Adipose tissue (tissue), 3 donors: Measurements from ENCODE around the gene AIP. TPM values are rescaled to one million over a fixed set of nuclear protein-coding genes. Genes with fewer than 3 reads are reported as not detected.
A peak's percentile ranks its signal among the peaks of the same experiment; 100 is the strongest.
"Not testable (repeated sequence)": the region's sequence is repeated elsewhere in the genome, so short reads cannot be mapped to it uniquely, and the experiment has no call there.

Source experiments
- H3K27ac ChIP-seq: one replicate; pipeline ENCODE4 v1.5.1; 2013; ENCODE audit warnings: low read depth, low read length
- WGBS, 3 donors: extraction: QIAGEN DNeasy Blood & Tissue Kit; methylation state at CpG; one replicate each; pipeline ENCODE4 v1.1.7; 2013; 5-methylcytosine and 5-hydroxymethylcytosine counted together
- polyA plus RNA-seq, 3 donors: library from polyadenylated mRNA; stranded (reverse); fragments of 200-250 nt; gene quantifications; one replicate each; pipeline ENCODE4 v1.2.3, GENCODE V29; 2013
- donor health status: healthy with polysubstance abuse.
- donor health status: Bipolar disorder and iron deficiency.
- donor health status: healthy.

AIP gene
- polyA plus RNA-seq, 3 donors, result 52.0 to 93.9 (median 58.1) TPM

DNA sequence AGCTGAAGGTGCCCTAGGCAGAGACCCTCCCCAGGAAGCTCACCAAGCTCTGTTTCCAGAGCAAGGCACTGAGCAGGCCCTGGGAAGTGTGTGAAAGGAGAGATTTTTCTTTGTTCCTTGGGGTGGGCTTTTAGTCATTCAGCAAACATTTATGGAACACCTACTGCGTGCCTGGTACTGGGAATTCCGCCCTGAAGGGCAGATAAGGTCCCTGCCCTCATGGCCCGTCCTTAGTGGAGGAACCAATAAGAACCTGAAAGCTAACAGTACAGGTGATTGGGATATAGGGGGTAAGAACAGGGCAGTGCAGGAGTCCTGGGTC, 17.7 kb upstream of the AIP start:
- no peak overlapping the region for H3K27ac ChIP-seq
- 34 to 79% (median 73%) methylated on average over 3 of the region's 3 CpGs for WGBS, 3 donors

DNA sequence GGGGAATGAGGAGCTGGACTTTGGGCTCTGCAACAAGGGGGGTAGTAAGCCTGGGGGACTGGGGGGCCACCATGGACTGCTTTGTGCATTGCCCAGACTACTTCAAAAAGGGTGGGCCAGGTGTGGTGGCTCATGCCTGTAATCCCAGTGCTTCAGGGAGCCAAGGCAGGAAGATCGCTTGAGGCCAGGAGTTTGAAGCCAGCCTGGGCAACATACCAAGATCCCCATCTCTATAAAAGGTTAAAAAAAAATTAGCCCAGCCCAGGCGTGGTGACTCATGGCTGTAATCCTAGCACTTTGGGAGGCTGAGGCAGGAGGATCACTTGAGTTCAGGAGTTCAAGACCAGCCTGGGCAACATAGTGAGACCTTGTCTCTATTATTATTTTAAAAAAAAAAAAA, 17.3 kb upstream of the AIP start:
- not testable (repeated sequence) for H3K27ac ChIP-seq
- WGBS, 3 donors, result 48 to 76% (median 63%) methylated on average over 2 of the region's 2 CpGs

DNA sequence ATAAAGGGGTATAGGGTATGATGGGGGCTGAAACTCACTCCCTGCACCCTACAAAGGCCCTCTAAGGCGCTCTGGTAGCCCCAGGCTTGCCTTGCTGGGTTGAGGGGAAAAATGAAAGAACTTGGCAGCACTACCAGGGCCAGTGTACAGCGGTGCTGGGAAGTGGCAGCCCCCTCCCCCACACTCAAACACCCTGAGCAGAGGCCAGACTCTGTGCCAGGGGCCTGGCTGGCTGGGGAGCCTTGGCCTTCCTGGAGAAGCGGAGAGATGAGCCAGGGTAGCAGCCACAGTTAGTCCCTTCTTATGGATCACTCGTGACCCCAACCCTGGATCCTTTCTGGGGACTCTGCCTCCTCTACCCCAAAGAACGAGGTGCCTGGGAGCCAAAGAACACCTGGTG, 16.5 kb upstream of the AIP start:
- 72 to 88% (median 81%) methylated on average over 5 of the region's 5 CpGs for WGBS, 3 donors
- H3K27ac ChIP-seq, result no peak overlapping the region

DNA sequence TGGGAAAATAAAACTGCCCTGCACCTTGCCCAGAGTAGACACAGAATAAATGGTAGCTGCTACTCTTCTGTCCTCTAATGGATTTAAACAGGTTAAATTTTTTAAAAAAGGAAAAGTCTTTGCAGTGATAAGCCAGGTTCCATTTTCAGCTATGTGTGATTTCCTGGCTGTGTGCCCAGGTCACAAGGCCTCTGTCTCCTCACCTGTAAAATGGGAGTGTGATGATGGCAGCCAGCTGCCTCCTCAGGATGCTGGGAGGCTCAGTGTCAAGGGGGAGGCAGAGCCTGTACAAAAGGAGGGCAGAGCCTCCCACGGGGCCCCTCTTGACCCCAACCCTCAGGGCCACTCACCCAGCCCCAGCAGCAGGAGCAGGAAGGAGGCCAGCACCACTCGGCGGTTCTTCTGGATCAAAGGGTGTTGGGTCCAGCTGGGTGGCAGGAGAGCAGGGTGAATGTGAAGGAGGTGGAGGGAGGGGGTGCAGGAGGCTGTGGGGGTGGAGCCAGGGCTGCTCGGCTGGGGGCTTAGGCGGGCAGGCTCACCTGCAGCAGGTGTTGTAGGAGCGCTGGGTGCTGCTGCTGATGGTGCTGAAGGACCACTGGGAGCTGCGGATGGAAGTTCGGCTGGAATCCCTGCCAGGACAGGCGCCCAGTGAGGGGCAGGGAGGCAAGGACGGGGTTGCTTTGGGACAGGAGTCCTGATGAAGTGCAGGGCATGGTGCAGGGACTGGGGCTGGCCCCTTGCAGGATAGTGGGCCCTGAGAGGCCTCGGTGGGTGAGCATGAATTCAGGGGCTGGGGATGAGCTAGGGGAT, 15.7 kb upstream of the AIP start:
- H3K27ac ChIP-seq, result no peak overlapping the region
- 38 to 82% (median 71%) methylated on average over 11 of the region's 11 CpGs for WGBS, 3 donors

DNA sequence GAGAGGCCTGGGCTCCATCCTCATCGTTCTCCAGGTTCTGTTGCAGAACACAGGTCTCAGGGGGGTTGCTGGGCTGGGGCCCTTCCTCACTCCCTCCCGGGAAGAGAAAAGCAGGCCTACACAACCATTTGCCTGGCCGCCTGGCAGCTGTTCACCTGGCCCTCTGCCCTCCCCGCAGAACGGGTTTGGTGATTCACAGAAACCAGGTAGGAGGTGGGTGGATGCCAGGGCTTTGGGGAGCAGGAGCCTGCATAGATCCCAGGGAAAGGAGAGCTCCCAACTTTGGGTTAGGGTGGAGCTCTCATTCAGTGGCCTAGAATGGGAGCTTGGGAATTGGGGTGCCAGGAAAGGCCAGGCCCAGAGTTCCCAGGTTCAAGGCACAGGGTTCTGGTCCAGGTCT, 14.8 kb upstream of the AIP start:
- no peak overlapping the region for H3K27ac ChIP-seq
- 14 to 34% (median 31%) methylated on average over 5 of the region's 5 CpGs for WGBS, 3 donors

DNA sequence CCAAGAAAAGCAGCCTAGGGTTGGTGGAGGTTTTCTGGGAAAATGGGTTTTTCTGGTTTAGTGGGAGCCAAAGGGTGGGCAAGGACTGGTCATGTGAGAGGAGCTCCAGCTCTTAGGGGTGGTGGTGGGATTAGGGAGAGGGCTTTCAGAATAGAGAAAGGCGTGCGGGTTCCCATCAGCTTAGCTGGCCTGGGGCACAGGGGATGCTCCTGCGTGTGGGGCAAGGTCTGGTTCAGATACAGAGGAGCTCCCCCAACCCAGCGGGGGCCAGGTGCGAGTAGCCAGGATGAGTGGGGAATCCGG, 14.4 kb upstream of the AIP start:
- H3K27ac ChIP-seq, result no peak overlapping the region
- 0 to 4% (median 2%) methylated on average over 4 to 6 of the region's 6 CpGs for WGBS, 3 donors

DNA sequence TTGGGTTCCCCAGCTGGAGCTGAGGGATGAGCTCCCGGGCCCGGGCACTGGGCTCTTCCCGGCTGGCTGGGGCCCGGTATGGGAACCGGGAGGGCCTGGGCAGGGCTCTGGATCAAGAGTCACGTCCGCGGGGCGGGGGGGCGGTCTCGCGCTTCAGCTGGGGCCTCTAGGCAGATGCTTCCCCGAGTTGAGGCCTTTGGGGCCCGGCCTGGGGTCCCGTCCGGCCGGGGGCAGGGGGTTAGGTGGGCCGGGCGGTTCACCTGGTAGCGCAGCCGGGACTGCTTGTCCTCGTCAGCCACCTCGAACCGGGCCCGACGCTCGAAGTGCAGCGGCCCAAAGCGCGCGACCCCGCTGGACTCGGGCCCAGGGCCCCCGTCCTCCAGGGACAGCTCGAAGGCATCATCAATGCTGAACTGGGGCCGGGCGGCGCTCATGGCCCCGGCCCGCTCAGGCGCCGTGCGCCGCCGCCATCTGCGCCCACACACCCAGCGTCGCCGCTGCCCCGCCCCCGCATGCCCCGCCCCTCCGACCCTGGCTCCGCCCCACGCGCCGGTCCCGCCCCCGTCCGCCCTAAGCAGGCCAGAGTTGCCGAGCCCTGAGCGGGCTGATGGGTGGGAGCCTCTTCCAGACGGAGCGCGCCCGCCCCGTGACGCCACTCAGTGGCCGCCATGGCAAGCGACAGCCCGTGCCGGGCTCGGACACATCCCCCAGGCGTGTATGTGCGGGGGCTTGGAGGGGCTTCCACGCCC, 13.9 kb upstream of the AIP start, which contains the start of gene TMEM134:
TSS of gene TMEM134 (minus strand) at position 493 of the 749 bp plus-strand sequence. CDS start at position 434, 59 bp downstream.
- peak within 1 kb of the TSS; percentile 60 for H3K27ac ChIP-seq
- WGBS, 3 donors, result 0 to 1% (median 1%) methylated on average over 55 to 76 of the region's 76 CpGs

DNA sequence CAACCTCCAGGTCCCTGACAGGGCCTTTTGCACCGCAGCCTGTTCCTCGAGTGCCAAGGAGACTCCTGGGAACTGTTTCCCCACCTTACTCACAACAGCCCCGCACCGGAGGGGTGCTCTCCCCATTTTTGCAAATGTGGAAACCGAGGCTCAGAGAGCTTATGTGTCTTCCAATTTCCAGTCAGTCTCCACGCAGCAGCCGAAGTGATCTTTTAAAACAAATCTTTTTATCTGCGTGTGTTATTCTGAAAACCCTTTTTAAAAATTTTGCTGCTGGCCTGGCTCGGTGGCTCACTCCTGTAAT, 13.4 kb upstream of the AIP start:
- WGBS, 3 donors, result 9 to 12% (median 10%) methylated on average over 9 of the region's 9 CpGs
- peak overlapping the region; percentile 60 for H3K27ac ChIP-seq

DNA sequence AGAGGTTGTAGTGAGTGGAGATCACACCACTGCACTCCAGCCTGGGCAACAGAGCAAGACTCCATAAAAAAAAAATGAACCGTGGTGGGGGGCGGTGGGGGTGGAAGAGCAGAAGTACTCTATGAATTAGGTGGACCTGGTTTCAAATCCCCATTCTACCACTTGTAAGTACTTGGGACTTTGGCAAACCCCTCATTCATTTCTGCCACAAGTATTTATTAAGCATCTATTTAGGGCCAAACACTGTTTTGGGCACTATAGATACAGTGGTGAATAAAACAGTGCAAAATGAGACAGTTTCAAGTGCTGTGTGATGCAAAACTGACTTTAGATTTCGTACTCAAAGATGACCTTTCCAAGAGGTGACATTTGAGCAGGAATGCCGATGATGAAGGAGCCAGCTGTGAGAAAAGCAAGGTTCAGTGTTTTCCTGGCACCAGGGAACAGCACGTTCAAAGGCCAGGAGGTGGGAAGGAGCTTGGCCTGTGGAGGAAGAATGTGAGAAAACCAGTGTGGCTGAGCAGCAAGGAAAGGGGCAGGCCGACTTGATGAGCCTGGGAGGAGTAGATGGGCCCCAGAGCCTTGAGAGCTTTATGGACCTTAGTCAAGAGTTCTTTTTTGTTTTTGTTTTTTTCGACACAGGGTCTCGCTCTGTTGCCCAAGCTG, 12.4 kb upstream of the AIP start:
- WGBS, 3 donors, result 83 to 87% (median 85%) methylated on average over 8 of the region's 8 CpGs

DNA sequence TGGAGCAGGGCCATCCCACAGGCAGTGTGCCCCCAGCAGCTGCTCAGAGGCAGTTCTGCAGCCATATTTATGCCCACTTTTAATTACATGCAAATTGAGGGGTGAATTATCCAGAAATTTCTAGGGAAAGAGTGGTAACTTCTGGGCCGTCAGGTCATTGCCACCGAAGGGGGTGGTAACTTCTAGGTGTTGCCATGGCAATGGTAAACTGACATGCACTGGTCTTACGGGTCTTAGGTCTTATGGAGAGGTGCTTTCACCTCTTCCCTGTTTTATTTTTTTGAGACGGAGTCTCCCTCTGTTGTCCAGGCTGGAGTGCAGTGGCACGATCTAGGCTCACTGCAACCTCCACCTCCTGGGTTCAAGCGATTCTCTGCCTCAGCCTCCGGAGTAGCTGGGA, 9.9 kb upstream of the AIP start:
- H3K27ac ChIP-seq, result no peak overlapping the region
- 80 to 83% (median 82%) methylated on average over 7 of the region's 7 CpGs for WGBS, 3 donors

More for the DNA sequence above, 12.4 kb upstream of the AIP start:
- H3K27ac ChIP-seq, result no peak overlapping the region

DNA sequence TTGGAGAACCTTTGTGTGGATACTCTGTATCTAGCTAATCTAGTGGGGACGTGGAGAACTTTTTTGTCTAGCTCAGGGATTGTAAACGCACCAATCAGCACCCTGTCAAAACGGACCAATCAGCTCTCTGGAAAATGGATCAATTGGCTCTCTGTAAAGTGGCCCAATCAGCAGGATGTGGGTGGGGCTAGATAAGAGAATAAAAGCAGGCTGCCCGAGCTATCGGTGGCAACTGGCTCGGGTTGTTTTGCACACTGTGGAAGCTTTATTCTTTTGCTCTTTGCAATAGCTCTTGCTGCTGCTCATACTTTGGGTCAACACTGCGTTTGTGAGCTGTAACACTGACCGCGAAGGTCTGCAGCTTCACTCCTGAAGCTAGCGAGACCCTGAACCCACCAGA, 6.1 kb upstream of the AIP start:
- 69 to 87% (median 85%) methylated on average over 10 of the region's 10 CpGs for WGBS, 3 donors
- not testable (repeated sequence) for H3K27ac ChIP-seq

DNA sequence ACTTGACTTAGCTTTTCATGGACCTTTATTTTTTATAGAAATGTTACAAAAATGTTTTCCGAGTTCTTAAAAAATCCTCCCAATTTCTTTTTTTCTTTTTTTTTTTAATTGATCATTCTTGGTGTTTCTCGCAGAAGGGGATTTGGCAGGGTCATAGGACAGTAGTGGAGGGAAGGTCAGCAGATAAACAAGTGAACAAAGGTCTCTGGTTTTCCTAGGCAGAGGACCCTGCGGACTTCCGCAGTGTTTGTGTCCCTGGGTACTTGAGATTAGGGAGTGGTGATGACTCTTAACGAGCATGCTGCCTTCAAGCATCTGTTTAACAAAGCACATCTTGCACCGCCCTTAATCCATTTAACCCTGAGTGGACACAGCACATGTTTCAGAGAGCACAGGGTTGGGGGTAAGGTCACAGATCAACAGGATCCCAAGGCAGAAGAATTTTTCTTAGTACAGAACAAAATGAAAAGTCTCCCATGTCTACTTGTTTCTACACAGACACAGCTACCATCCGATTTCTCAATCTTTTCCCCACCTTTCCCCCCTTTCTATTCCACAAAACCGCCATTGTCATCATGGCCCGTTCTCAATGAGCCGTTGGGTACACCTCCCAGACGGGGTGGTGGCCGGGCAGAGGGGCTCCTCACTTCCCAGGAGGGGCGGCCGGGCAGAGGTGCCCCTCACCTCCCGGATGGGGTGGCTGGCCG, 5.3 kb upstream of the AIP start:
- H3K27ac ChIP-seq, result not testable (repeated sequence)
- 81 to 84% (median 82%) methylated on average over 12 of the region's 16 CpGs for WGBS, 3 donors

DNA sequence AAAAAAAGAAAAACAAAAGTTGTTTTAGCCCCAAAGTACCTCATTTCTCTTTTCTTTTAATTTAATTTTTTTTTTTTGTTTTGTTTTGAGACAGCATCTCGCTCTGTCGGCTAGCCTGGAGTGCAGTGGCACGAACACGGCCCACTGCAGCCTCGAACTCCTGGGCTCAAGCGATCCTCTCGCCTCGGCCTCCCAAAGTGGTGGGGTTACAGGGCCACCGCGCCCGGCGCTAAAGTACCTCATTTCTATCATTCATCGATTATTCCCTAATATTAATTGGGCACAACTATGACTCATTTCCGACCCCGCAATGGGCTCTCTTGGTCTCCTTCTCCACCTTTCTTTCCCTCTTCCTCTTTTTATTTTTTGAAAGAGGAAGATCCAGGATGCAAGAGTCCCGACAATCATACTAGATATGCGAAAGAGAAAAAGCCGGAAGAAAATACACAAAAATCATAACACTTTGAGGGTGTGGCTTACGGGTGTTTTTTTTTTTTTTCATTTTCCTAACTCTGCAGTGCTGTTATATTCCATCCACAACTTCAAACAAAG, 475 bp upstream of the AIP start:
- 38 to 43% (median 38%) methylated on average over 19 of the region's 19 CpGs for WGBS, 3 donors
- no peak overlapping the region for H3K27ac ChIP-seq

DNA sequence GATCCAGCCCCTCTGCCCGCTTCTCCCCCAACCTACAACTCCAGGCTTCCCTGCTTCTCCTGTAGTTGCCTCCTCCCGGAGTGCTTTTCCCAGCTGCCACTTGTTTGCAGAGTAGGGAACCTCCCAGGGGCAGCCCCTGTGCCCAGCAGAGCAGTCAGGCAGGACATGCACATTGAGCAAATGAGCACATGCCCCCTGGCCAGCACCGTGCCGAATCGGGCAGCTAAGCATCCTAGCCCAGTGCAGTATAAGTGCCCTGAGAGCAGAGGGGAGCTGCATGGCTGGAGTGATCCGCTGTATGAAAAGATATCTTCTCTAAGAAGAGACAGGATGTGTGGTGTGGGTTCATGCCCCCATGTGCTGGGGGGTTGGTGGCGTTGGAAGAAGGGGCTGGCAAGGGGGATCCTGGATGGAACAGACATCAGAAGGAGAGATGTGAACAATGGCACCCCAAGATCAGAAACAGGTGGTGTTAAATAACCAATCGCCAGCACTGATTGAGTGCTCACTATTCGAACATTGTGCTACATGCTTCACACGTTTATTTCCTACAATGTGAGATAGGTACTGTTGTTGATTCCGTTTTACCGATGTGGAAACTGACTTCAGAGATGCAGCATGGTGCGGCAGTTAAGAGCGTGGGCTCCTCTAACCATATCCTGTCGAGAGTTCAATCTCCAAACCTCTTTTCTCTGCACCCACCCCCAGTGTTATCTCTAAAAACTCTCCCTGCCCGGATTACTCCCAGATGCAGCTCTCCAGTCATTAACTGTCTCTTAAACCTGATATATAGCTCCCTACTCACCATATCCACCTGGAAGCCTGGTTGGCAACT, 1.2 kb downstream of the AIP start:
- no peak overlapping the region for H3K27ac ChIP-seq
- WGBS, 3 donors, result 83 to 84% (median 84%) methylated on average over 16 of the region's 16 CpGs

DNA sequence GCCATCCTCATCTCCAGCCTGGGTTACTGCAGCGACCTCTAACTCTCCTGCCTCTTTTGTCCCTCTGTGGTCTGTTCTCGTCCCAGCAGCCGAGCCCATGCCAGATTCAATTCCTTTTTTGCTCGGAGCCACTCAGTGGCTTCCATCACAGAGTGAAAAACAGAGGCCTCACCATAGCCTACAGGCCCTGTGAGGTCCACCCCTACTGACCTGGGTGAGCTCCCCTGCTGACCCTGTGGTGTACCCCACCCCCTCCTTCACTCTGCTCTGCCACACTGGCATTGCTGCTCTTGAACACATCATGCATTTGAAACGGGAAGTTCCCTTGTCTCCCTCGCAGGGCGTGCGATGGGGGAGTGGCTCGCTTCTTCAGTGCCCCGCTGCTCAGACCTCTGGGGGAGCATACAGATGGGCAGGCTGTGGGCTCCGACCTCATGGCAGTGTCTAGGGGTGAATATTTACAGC, 2.1 kb downstream of the AIP start:
- 49 to 84% (median 61%) methylated on average over 11 of the region's 11 CpGs for WGBS, 3 donors
- no peak overlapping the region for H3K27ac ChIP-seq

DNA sequence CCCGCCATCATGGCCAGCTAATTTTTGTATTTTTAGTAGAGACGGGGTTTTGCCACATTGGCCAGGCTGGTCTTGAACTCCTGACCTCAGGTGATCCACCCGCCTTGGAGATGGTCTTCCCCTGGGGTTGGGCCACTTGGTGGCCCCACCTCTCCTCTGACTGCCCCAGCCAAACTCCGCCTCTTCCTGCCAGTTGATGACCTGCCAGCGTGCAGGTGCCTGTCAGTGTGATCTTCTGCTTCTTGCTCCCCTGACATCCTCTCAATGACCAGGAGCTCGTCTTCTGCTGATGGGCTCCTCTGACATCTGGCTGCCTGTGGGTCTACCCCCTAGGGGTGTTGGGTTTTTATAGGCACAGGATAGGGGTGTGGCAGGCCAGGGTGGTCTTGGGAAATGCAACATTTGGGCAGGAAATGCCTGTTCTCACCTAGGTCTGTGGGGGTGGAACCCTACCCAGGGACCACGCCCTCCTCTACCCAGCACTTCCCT, 3.1 kb downstream of the AIP start:
- 72 to 80% (median 77%) methylated on average over 7 of the region's 7 CpGs for WGBS, 3 donors
- not testable (repeated sequence) for H3K27ac ChIP-seq

DNA sequence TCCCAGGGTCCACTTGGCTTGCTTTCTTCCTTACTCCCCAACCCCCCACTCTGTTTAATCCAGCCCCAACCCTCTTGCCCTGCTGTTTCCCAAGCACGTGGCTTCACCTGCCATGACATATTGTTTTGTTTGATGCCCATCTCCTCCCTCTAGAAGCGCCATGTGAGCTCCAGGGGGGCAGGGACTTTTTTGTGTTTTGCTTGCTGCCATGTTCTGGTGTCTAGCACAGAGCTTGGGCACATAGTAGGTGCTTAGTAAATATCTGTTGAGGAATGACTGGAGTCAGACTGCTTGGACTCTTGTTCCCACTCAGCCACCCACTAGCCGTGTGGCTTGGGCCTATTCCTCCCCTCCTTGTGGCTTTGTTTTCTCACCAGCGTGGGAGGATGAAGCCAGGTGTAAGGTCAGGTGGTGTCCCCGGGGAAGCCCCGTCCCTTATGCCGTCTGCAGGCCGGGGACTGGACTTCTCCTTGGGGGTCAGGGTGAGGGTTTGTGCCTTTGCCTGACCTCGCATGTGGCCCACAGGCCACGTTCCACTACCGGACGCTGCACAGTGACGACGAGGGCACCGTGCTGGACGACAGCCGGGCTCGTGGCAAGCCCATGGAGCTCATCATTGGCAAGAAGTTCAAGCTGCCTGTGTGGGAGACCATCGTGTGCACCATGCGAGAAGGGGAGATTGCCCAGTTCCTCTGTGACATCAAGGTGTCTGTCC, 3.8 kb downstream of the AIP start:
- WGBS, 3 donors, result 83 to 89% (median 85%) methylated on average over 20 of the region's 20 CpGs
- no peak overlapping the region for H3K27ac ChIP-seq
